ENCODE results near the gene ITPA. TPM values are rescaled to one million over a fixed set of nuclear protein-coding genes. Genes with fewer than 3 reads are reported as not detected.
A peak's percentile ranks its signal among the peaks of the same experiment; 100 is the strongest.

Gene ITPA
- polyA plus RNA-seq, 3 donors from 2014 or later = 75.0 to 84.5 (median 76.3) TPM

GRCh38 chr20:3231889-3232588, 22.7 kb downstream of the ITPA start:
- Mint-ChIP-seq H3K27me3 (ENCODE audit: low read depth in 3 of 3) (peaks cover 4 to 11% (median 5%) of the 10 kb centered on the region in 3 donors), H3K36me3 (no peaks in the 10 kb centered on the region), H3K9me3 (no peaks in the 10 kb centered on the region), H3K27ac (peak overlapping the region in 1 of 6 donors; percentile 23), H3K4me1 (peaks cover 0 to 2% of the 10 kb centered on the region in 2 donors), H3K4me3 (no peak overlapping the region)
- DNase-seq = no peak

GRCh38 chr20:3233131-3233990, 24.1 kb downstream of the ITPA start:
- no peak overlapping the region for H3K27ac Mint-ChIP-seq

GRCh38 chr20:3233991-3234498, 24.7 kb downstream of the ITPA start:
- DNase-seq = no peak
- Mint-ChIP-seq H3K4me1 (peaks cover 0 to 2% of the 10 kb centered on the region in 2 donors), H3K4me3 (no peak overlapping the region), H3K27ac (no peak overlapping the region), H3K9me3 (no peaks in the 10 kb centered on the region), H3K27me3 (ENCODE audit: low read depth in 3 of 3) (peaks cover 7 to 15% (median 11%) of the 10 kb centered on the region in 3 donors), H3K36me3 (no peaks in the 10 kb centered on the region)

More at GRCh38 chr20:3233131-3233990, 24.1 kb downstream of the ITPA start:
- H3K4me3 Mint-ChIP-seq = no peak overlapping the region
- H3K9me3 Mint-ChIP-seq = no peaks in the 10 kb centered on the region
- H3K4me1 Mint-ChIP-seq = peaks cover 0 to 2% of the 10 kb centered on the region in 2 donors
- H3K27me3 Mint-ChIP-seq (ENCODE audit: low read depth in 3 of 3) = peaks cover 5 to 15% (median 11%) of the 10 kb centered on the region in 3 donors
- no peaks in the 10 kb centered on the region for H3K36me3 Mint-ChIP-seq
- no peak for DNase-seq

- H3K4me3 Mint-ChIP-seq = peak overlapping the region in 1 of 5 donors; percentile 30
- peaks cover 10 to 25% (median 11%) of the 10 kb centered on the region in 3 donors for H3K27me3 Mint-ChIP-seq (ENCODE audit: low read depth in 3 of 3)
- no peak overlapping the region for H3K27ac Mint-ChIP-seq
- DNase-seq = no peak
- no peaks in the 10 kb centered on the region for H3K36me3 Mint-ChIP-seq
- H3K4me1 Mint-ChIP-seq = peaks cover 7 to 8% of the 10 kb centered on the region in 2 donors
- no peaks in the 10 kb centered on the region for H3K9me3 Mint-ChIP-seq
These were observed 26.5 kb downstream of the ITPA start for GRCh38 chr20:3235666-3236324.

- peaks cover 7 to 8% of the 10 kb centered on the region in 2 donors for H3K4me1 Mint-ChIP-seq
These were observed 28.0 kb downstream of the ITPA start for GRCh38 chr20:3237011-3237957.

GRCh38 chr20:3237958-3238615, 28.8 kb downstream of the ITPA start:
- no peak for DNase-seq

More at GRCh38 chr20:3237011-3237957, 28.0 kb downstream of the ITPA start:
- Mint-ChIP-seq H3K4me3 (peak overlapping the region; percentile 48 to 66 (median 63)), H3K27me3 (ENCODE audit: low read depth in 3 of 3) (peaks cover 13 to 31% (median 14%) of the 10 kb centered on the region in 3 donors), H3K9me3 (peaks cover 0 to 2% (median 0%) of the 10 kb centered on the region in 6 donors), H3K27ac (no peak overlapping the region), H3K36me3 (no peaks in the 10 kb centered on the region)
- no peak for DNase-seq

GRCh38 chr20:3238616-3239025, 29.3 kb downstream of the ITPA start:
- H3K36me3 Mint-ChIP-seq = no peaks in the 10 kb centered on the region
- peak overlapping the region; percentile 78 to 88 (median 82) for H3K4me3 Mint-ChIP-seq
- H3K27me3 Mint-ChIP-seq (ENCODE audit: low read depth in 3 of 3) = peaks cover 13 to 31% (median 16%) of the 10 kb centered on the region in 3 donors
- H3K9me3 Mint-ChIP-seq = peaks cover 0 to 2% (median 0%) of the 10 kb centered on the region in 6 donors
- DNase-seq = peak; percentile 20 to 39 (median 28)
- H3K4me1 Mint-ChIP-seq = peaks cover 7 to 8% of the 10 kb centered on the region in 2 donors
- no peak overlapping the region for H3K27ac Mint-ChIP-seq

More at GRCh38 chr20:3237958-3238615, 28.8 kb downstream of the ITPA start:
- Mint-ChIP-seq H3K4me3 (peak overlapping the region; percentile 45 to 84 (median 78)), H3K27me3 (ENCODE audit: low read depth in 3 of 3) (peaks cover 13 to 31% (median 16%) of the 10 kb centered on the region in 3 donors), H3K36me3 (no peaks in the 10 kb centered on the region), H3K9me3 (peaks cover 0 to 2% (median 0%) of the 10 kb centered on the region in 6 donors), H3K4me1 (peaks cover 7 to 8% of the 10 kb centered on the region in 2 donors), H3K27ac (no peak overlapping the region)

GRCh38 chr20:3239026-3239866, 29.9 kb downstream of the ITPA start, which contains the start of gene SLC4A11:
TSS of gene SLC4A11 (minus strand) at chr20:3239190. CDS start at chr20:3239137, 53 bp downstream.
- peak; percentile 17 to 35 (median 24) for DNase-seq
- no peaks in the 10 kb centered on the region for H3K36me3 Mint-ChIP-seq
- peaks cover 7 to 8% of the 10 kb centered on the region in 2 donors for H3K4me1 Mint-ChIP-seq
- H3K4me3 Mint-ChIP-seq = peak within 1 kb of the TSS; percentile 87 to 94 (median 91)
- no peak within 1 kb of the TSS for H3K27ac Mint-ChIP-seq
- peaks cover 0 to 2% (median 0%) of the 10 kb centered on the region in 6 donors for H3K9me3 Mint-ChIP-seq
- peaks cover 13 to 31% (median 16%) of the 10 kb centered on the region in 3 donors for H3K27me3 Mint-ChIP-seq (ENCODE audit: low read depth in 3 of 3)

- peaks cover 0 to 2% (median 0%) of the 10 kb centered on the region in 6 donors for H3K9me3 Mint-ChIP-seq
- no peak for DNase-seq
- peaks cover 19 to 31% (median 20%) of the 10 kb centered on the region in 3 donors for H3K27me3 Mint-ChIP-seq (ENCODE audit: low read depth in 3 of 3)
- peaks cover 7 to 8% of the 10 kb centered on the region in 2 donors for H3K4me1 Mint-ChIP-seq
- peak overlapping the region; percentile 87 to 94 (median 91) for H3K4me3 Mint-ChIP-seq
- H3K36me3 Mint-ChIP-seq = no peaks in the 10 kb centered on the region
- H3K27ac Mint-ChIP-seq = no peak overlapping the region
These were observed 30.8 kb downstream of the ITPA start for GRCh38 chr20:3239867-3240775.

- Mint-ChIP-seq H3K4me1 (peaks cover 7 to 8% of the 10 kb centered on the region in 2 donors), H3K9me3 (peaks cover 0 to 2% (median 0%) of the 10 kb centered on the region in 6 donors), H3K27ac (no peak overlapping the region), H3K4me3 (peak overlapping the region; percentile 26 to 91 (median 63)), H3K36me3 (no peaks in the 10 kb centered on the region), H3K27me3 (ENCODE audit: low read depth in 3 of 3) (peaks cover 17 to 29% (median 21%) of the 10 kb centered on the region in 3 donors)
- DNase-seq = no peak
These were observed 31.6 kb downstream of the ITPA start for GRCh38 chr20:3240776-3241363.

Measured in immature natural killer cell (primary cell).